DMS53 treated with DMSO at 0.1 percent for 48 hours (cell line): ENCODE measurements around the gene FGA.

Experiments used
- DNase-seq: peaks from one replicate; lab custom pipeline; 2025; ENCODE audit not compliant: unreplicated experiment; lab: John Stamatoyannopoulos, UW

FGA gene

DNA sequence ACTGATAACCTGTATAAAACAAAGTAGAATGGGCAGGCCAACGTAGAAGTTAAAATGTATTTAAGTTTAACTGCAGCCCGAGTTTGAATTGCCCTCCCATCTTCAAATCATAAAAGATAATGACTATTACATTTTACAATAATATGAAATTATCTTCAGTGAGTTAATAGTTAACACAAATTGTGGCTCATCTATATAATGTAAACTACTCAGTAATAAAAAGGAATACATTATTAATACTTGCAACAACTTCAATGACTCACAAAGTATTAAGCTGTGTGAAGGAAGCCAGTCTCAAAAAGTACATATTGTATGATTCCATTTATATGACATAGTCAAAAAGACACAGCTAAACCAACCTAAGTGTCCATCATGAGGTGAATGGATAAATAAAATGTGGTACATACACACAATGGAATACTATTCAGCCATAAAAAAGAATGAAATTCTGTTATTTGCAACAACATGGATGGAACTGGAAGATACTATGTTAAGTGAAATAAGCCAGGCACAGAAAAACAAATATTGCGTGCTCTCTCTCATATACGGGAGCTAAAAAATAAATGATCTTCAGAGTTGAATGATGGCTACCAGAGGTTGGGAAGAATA, 48.2 kb downstream of the FGA start:
- no peak for DNase-seq
